Measurements from ENCODE around the gene TTR.

TTR gene

GRCh38 chr18:31581498-31582197 is 10.0 kb upstream of the TTR start:
- no peak for DNase-seq

- no peak for DNase-seq
Measured at GRCh38 chr18:31583185-31583854, 8.4 kb upstream of the TTR start.

- DNase-seq = no peak
Measured at GRCh38 chr18:31585991-31586390, 5.7 kb upstream of the TTR start.

- no peak for DNase-seq
Measured at GRCh38 chr18:31586616-31587015, 5.1 kb upstream of the TTR start.

GRCh38 chr18:31587529-31587928 is 4.1 kb upstream of the TTR start:
- no peak for DNase-seq

- no peak for DNase-seq
Measured at GRCh38 chr18:31590570-31590969, 1.1 kb upstream of the TTR start.

GRCh38 chr18:31591113-31591512 is 564 bp upstream of the TTR start:
- DNase-seq = no peak

- no peak for DNase-seq
Measured at GRCh38 chr18:31592506-31593157, 955 bp downstream of the TTR start.

GRCh38 chr18:31595121-31595771 is 3.6 kb downstream of the TTR start:
- no peak for DNase-seq

- no peak for DNase-seq
Measured at GRCh38 chr18:31596081-31596872, 4.6 kb downstream of the TTR start.

- DNase-seq = no peak
Measured at GRCh38 chr18:31598021-31598805, 6.5 kb downstream of the TTR start.

- DNase-seq = no peak
Measured at GRCh38 chr18:31603315-31603714, 11.6 kb downstream of the TTR start.

GRCh38 chr18:31606265-31606664 is 14.6 kb downstream of the TTR start:
- no peak for DNase-seq

GRCh38 chr18:31607384-31607783 is 15.7 kb downstream of the TTR start:
- DNase-seq = no peak

GRCh38 chr18:31609886-31610285 is 18.2 kb downstream of the TTR start:
- DNase-seq = no peak

- no peak for DNase-seq
Measured at GRCh38 chr18:31610286-31611205, 18.9 kb downstream of the TTR start.

GRCh38 chr18:31611511-31611910 is 19.8 kb downstream of the TTR start:
- DNase-seq = no peak

GRCh38 chr18:31612124-31612523 is 20.4 kb downstream of the TTR start:
- DNase-seq = no peak

GRCh38 chr18:31614044-31614443 is 22.4 kb downstream of the TTR start:
- no peak for DNase-seq

- no peak for DNase-seq
Measured at GRCh38 chr18:31616586-31616985, 24.9 kb downstream of the TTR start.
